ENCODE results near the gene TGFBR2. TPM values are rescaled to one million over a fixed set of nuclear protein-coding genes. Genes with fewer than 3 reads are reported as not detected.

The TGFBR2 gene
- total RNA-seq, 1 experiment from 2014 or later: 48.2 TPM

GRCh38 chr3:30704931-30705890, 98.8 kb downstream of the TGFBR2 start:
- Histone ChIP-seq H3K27me3 (ENCODE audit: low read length) (no peaks in the 10 kb centered on the region), H3F3A (ENCODE audit: low read length, unreplicated experiment) (no peaks in the 10 kb centered on the region), H3K9me2 (replicated peaks; ENCODE audit: low read length) (no peaks in the 10 kb centered on the region), H3K4me2 (ENCODE audit: low read length) (no peak overlapping the region), H2AFZ (ENCODE audit: low read length) (no peak overlapping the region), H3K79me2 (ENCODE audit: low read length) (no peaks in the 10 kb centered on the region), H3K36me3 (ENCODE audit: low read depth, low read length) (peaks cover 10% of the 10 kb centered on the region; the same call in 1 of the 2 replicates), H3K9me3 (ENCODE audit: low read length) (0 out of 2 replicates have a peak, but pooled peaks cover 7% of the 10 kb centered on the region), H3K27ac (ENCODE audit: low read length) (no peak overlapping the region), H3K9ac (ENCODE audit: low read length) (no peak overlapping the region), H3K4me3 (ENCODE audit: low read length) (no peak overlapping the region), H3K4me1 (ENCODE audit: insufficient read depth, low read length) (peaks cover 7% of the 10 kb centered on the region), H4K20me1 (ENCODE audit: low read length) (no peaks in the 10 kb centered on the region)
- no peak for DNase-seq
- CTCF ChIA-PET: no interaction called here
- BruUV-seq (replicated peaks): no TSS peak
- TF ChIP-seq, protein P1, sequence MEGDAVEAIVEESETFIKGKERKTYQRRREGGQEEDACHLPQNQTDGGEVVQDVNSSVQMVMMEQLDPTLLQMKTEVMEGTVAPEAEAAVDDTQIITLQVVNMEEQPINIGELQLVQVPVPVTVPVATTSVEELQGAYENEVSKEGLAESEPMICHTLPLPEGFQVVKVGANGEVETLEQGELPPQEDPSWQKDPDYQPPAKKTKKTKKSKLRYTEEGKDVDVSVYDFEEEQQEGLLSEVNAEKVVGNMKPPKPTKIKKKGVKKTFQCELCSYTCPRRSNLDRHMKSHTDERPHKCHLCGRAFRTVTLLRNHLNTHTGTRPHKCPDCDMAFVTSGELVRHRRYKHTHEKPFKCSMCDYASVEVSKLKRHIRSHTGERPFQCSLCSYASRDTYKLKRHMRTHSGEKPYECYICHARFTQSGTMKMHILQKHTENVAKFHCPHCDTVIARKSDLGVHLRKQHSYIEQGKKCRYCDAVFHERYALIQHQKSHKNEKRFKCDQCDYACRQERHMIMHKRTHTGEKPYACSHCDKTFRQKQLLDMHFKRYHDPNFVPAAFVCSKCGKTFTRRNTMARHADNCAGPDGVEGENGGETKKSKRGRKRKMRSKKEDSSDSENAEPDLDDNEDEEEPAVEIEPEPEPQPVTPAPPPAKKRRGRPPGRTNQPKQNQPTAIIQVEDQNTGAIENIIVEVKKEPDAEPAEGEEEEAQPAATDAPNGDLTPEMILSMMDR (conservative IDR thresholded peaks at IDR 0.05; ENCODE audit: low read depth, low read length): no peak
- no peak for TF ChIP-seq EZH2phosphoT487 (IDR thresholded peaks at IDR 0.05; ENCODE audit: borderline replicate concordance, low read length)
- no peak for TF ChIP-seq EZH2 (IDR thresholded peaks at IDR 0.05; ENCODE audit: low read length, unreplicated experiment)
- no peak for ATAC-seq
- intact Hi-C loops (cut with micrococcal nuclease): no loop called here
- POLR2A ChIA-PET (ENCODE audit: unreplicated experiment): no interaction called here

DNA sequence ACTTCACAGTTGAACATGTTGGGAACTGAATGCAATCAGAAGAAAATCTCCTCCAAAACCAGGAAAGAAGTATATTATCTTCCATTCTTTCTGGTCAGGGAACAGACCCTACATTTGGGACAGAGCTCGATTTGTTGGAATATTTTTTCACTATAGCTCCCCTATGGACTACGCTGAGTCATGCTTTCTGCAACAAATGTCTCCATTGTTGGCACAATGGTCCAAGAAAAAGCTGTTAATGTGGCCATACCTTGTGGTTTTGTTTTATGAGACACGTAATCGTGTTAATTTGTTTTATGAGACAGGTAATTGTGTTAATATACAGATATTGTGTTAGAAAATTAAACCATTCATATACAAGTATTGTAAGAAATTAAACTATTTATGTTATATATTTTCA, 101.4 kb downstream of the TGFBR2 start:
- no peak overlapping the region for H3K4me3 ChIP-seq (ENCODE audit: low read length)
- ATAC-seq (no peak), DNase-seq (no peak)
- no peak overlapping the region for H3K4me2 ChIP-seq (ENCODE audit: low read length)
- no peak overlapping the region for H2AFZ ChIP-seq (ENCODE audit: low read length)
- no peaks in the 10 kb centered on the region for H3K27me3 ChIP-seq (ENCODE audit: low read length)
- H3K27ac ChIP-seq (ENCODE audit: low read length): no peak overlapping the region
- no peaks in the 10 kb centered on the region for H3F3A ChIP-seq (ENCODE audit: low read length, unreplicated experiment)
- H3K79me2 ChIP-seq (ENCODE audit: low read length): no peaks in the 10 kb centered on the region
- peaks cover 7% of the 10 kb centered on the region for H3K4me1 ChIP-seq (ENCODE audit: insufficient read depth, low read length)
- H3K36me3 ChIP-seq (ENCODE audit: low read depth, low read length): peaks cover 8% of the 10 kb centered on the region; the same call in 1 of the 2 replicates
- no peak overlapping the region for H3K9ac ChIP-seq (ENCODE audit: low read length)
- ChIA-PET CTCF (no interaction called here), POLR2A (ENCODE audit: unreplicated experiment) (no interaction called here)
- intact Hi-C loops (cut with micrococcal nuclease): no loop called here
- no peak for TF ChIP-seq EZH2 (IDR thresholded peaks at IDR 0.05; ENCODE audit: low read length, unreplicated experiment)
- no peaks in the 10 kb centered on the region for H4K20me1 ChIP-seq (ENCODE audit: low read length)
- 0 out of 2 replicates have a peak, but pooled peaks cover 3% of the 10 kb centered on the region for H3K9me3 ChIP-seq (ENCODE audit: low read length)
- BruUV-seq (replicated peaks): no TSS peak
- no peaks in the 10 kb centered on the region for H3K9me2 ChIP-seq (replicated peaks; ENCODE audit: low read length)

DNA sequence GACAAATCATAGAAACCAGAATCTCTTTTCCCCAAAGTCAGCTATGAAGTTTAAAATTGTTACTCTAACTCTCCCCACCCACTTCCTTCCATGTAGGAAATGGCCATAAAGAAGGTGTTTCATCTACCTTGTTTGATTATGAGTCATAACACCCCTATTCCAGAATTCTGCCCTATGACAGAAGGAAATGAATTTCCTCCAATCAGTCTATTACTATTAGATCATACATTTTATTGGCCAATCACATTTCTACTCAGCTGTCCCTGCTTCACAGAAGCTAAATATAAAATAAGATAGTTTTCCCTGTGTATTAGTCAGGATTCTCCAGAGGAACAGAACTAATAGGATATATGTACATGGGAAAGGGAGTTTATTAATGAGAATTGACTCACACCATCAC, 102.1 kb downstream of the TGFBR2 start:
- H3K36me3 ChIP-seq (ENCODE audit: low read depth, low read length): 0 out of 2 replicates have a peak, but pooled peaks cover 2% of the 10 kb centered on the region
- CTCF ChIA-PET: no interaction called here

More for the DNA sequence above, 102.1 kb downstream of the TGFBR2 start:
- intact Hi-C loops (cut with micrococcal nuclease): no loop called here
- H2AFZ ChIP-seq (ENCODE audit: low read length): no peak overlapping the region
- no peak overlapping the region for H3K27ac ChIP-seq (ENCODE audit: low read length)
- TF ChIP-seq, protein P1 (conservative IDR thresholded peaks at IDR 0.05; ENCODE audit: low read depth, low read length): no peak
- TF ChIP-seq EZH2 (IDR thresholded peaks at IDR 0.05; ENCODE audit: low read length, unreplicated experiment): no peak
- no peak for TF ChIP-seq EZH2phosphoT487 (IDR thresholded peaks at IDR 0.05; ENCODE audit: borderline replicate concordance, low read length)
- no TSS peak for BruUV-seq (replicated peaks)
- H3K9me3 ChIP-seq (ENCODE audit: low read length): no peaks in the 10 kb centered on the region
- no peaks in the 10 kb centered on the region for H4K20me1 ChIP-seq (ENCODE audit: low read length)
- H3K27me3 ChIP-seq (ENCODE audit: low read length): no peaks in the 10 kb centered on the region
- H3K4me2 ChIP-seq (ENCODE audit: low read length): no peak overlapping the region
- H3K79me2 ChIP-seq (ENCODE audit: low read length): no peaks in the 10 kb centered on the region
- H3K4me1 ChIP-seq (ENCODE audit: insufficient read depth, low read length): peaks cover 7% of the 10 kb centered on the region
- no peak overlapping the region for H3K9ac ChIP-seq (ENCODE audit: low read length)
- peak; percentile 64 for ATAC-seq
- no peaks in the 10 kb centered on the region for H3F3A ChIP-seq (ENCODE audit: low read length, unreplicated experiment)
- peak; percentile 53 for DNase-seq
- no peaks in the 10 kb centered on the region for H3K9me2 ChIP-seq (replicated peaks; ENCODE audit: low read length)
- POLR2A ChIA-PET (ENCODE audit: unreplicated experiment): no interaction called here
- no peak overlapping the region for H3K4me3 ChIP-seq (ENCODE audit: low read length)

Data from PC-3 (cell line).